ENCODE measurements around the gene ZNF219. TPM values are rescaled to one million over a fixed set of nuclear protein-coding genes. Genes with fewer than 3 reads are reported as not detected.

ZNF219 gene
- total RNA-seq, 1 donor from 2014 or later = 11.0 TPM

Other genes with a start within 250 kb of the ZNF219 start
- not detected in 2 replicates for gene RNASE3, start 207.3 kb downstream of the ZNF219 start, total RNA-seq
- not detected in 2 replicates for gene RNASE2, start 143.2 kb downstream of the ZNF219 start, total RNA-seq
- gene METTL17, start 108.7 kb downstream of the ZNF219 start, total RNA-seq = 93.7 and 102 TPM in 2 replicates
- gene SLC39A2, start 99.4 kb downstream of the ZNF219 start, total RNA-seq = 0.18 and 0.30 TPM in 2 replicates
- 1.1 and 1.8 TPM in 2 replicates for gene NDRG2, start 73.6 kb downstream of the ZNF219 start, total RNA-seq
- gene TPPP2, start 68.4 kb downstream of the ZNF219 start, total RNA-seq = not detected in 2 replicates
- not detected in 2 replicates for gene RNASE13, start 63.8 kb downstream of the ZNF219 start, total RNA-seq
- not detected in 2 replicates for gene RNASE7, start 56.3 kb downstream of the ZNF219 start, total RNA-seq
- not detected in 2 replicates for gene RNASE8, start 40.8 kb downstream of the ZNF219 start, total RNA-seq
- gene ARHGEF40, start 28.4 kb downstream of the ZNF219 start, total RNA-seq = 0.05 and 0.16 TPM in 2 replicates
- not detected in 2 replicates for gene TMEM253, start 2.4 kb upstream of the ZNF219 start, total RNA-seq
- gene OR5AU1, start 57.4 kb upstream of the ZNF219 start, total RNA-seq = not detected in 2 replicates
- 972 and 976 TPM in 2 replicates for gene HNRNPC, start 170.8 kb upstream of the ZNF219 start, total RNA-seq
- not detected in 2 replicates for gene RPGRIP1, start 181.4 kb upstream of the ZNF219 start, total RNA-seq